ENCODE results near the gene NXPH4.

NXPH4 gene

GRCh38 chr12:57208631-57209282, 7.8 kb upstream of the NXPH4 start:
- TF ChIP-seq CTCF (IDR thresholded peaks at IDR 0.05) = no peak
- Histone ChIP-seq H3K27ac (no peak overlapping the region), H3K4me1 (peaks cover 2% of the 10 kb centered on the region), H3K9me3 (ENCODE audit: control insufficient read depth, low read length) (no peaks in the 10 kb centered on the region), H3K9ac (no peak overlapping the region), H3K79me2 (no peaks in the 10 kb centered on the region), H3K4me3 (ENCODE audit: low read depth, low read length) (no peak overlapping the region), H3K4me2 (ENCODE audit: low read length) (no peak overlapping the region), H3K27me3 (ENCODE audit: control insufficient read depth, insufficient read depth, low read length) (no peaks in the 10 kb centered on the region), H3K36me3 (ENCODE audit: control insufficient read depth, insufficient read depth, low read length) (no peaks in the 10 kb centered on the region), H2AFZ (no peak overlapping the region)

- Histone ChIP-seq H3K79me2 (no peaks in the 10 kb centered on the region), H2AFZ (no peak overlapping the region), H3K4me3 (ENCODE audit: low read depth, low read length) (no peak overlapping the region), H3K27me3 (ENCODE audit: control insufficient read depth, insufficient read depth, low read length) (no peaks in the 10 kb centered on the region), H3K9ac (no peak overlapping the region), H3K36me3 (ENCODE audit: control insufficient read depth, insufficient read depth, low read length) (no peaks in the 10 kb centered on the region), H3K4me1 (peaks cover 2% of the 10 kb centered on the region), H3K4me2 (ENCODE audit: low read length) (no peak overlapping the region), H3K9me3 (ENCODE audit: control insufficient read depth, low read length) (no peaks in the 10 kb centered on the region), H3K27ac (no peak overlapping the region)
- TF ChIP-seq CTCF (IDR thresholded peaks at IDR 0.05) = no peak
Measured at GRCh38 chr12:57209916-57210315, 6.7 kb upstream of the NXPH4 start.

- Histone ChIP-seq H3K79me2 (no peaks in the 10 kb centered on the region), H3K4me3 (ENCODE audit: low read depth, low read length) (no peak overlapping the region), H3K9ac (no peak overlapping the region), H2AFZ (no peak overlapping the region), H3K36me3 (ENCODE audit: control insufficient read depth, insufficient read depth, low read length) (no peaks in the 10 kb centered on the region), H3K27me3 (ENCODE audit: control insufficient read depth, insufficient read depth, low read length) (peaks cover 5% of the 10 kb centered on the region), H3K27ac (no peak overlapping the region), H3K4me1 (peaks cover 2% of the 10 kb centered on the region), H3K9me3 (ENCODE audit: control insufficient read depth, low read length) (no peaks in the 10 kb centered on the region), H3K4me2 (ENCODE audit: low read length) (no peak overlapping the region)
- no peak for TF ChIP-seq CTCF (IDR thresholded peaks at IDR 0.05)
Measured at GRCh38 chr12:57210461-57210860, 6.1 kb upstream of the NXPH4 start.

GRCh38 chr12:57210926-57211692, 5.5 kb upstream of the NXPH4 start:
- Histone ChIP-seq H2AFZ (no peak overlapping the region), H3K9ac (no peak overlapping the region), H3K36me3 (ENCODE audit: control insufficient read depth, insufficient read depth, low read length) (no peaks in the 10 kb centered on the region), H3K4me3 (ENCODE audit: low read depth, low read length) (no peak overlapping the region), H3K27me3 (ENCODE audit: control insufficient read depth, insufficient read depth, low read length) (peaks cover 10% of the 10 kb centered on the region), H3K4me1 (peaks cover 2% of the 10 kb centered on the region), H3K79me2 (no peaks in the 10 kb centered on the region), H3K4me2 (ENCODE audit: low read length) (no peak overlapping the region), H3K27ac (no peak overlapping the region), H3K9me3 (ENCODE audit: control insufficient read depth, low read length) (no peaks in the 10 kb centered on the region)
- TF ChIP-seq CTCF (IDR thresholded peaks at IDR 0.05) = no peak

Measured in parathyroid adenoma (tissue), 2 donors.